CD4-positive, alpha-beta T cell (primary cell): ENCODE data around the gene DMXL2. TPM values are rescaled to one million over a fixed set of nuclear protein-coding genes. Genes with fewer than 3 reads are reported as not detected.

Source experiments
- ATAC-seq: fragments of 200-7000 bp; cut with Tn5 transposase; one replicate; pipeline ENCODE4 v1.10.0; 2022; ENCODE audit warnings: mild to moderate bottlenecking; ENCODE audit not compliant: poor library complexity
- CTCF ChIA-PET: fragments of 350-600 bp; sonication (Branson Sonifier 250); formaldehyde crosslinking; loops from one replicate; lab custom pipeline; 2021; ENCODE audit warnings: antibody characterized with exemption, inconsistent platforms; lab: Charles Lee
- POLR2A ChIA-PET: fragments of 350-600 bp; sonication (Branson Sonifier 250); formaldehyde crosslinking; loops from one replicate; lab custom pipeline; 2021; ENCODE audit warnings: antibody characterized with exemption, inconsistent platforms; lab: Charles Lee
- DNase-seq, 14 experiments: peaks; one replicate each; pipeline ENCODE4 v3.0.0-alpha.2; 2013 to 2020; ENCODE audit warnings: mixed read lengths in 2 of 14
- H3K27ac ChIP-seq, 2 donors: one replicate each; pipeline versions ENCODE4 v1.5.1 to v1.7.0; 2013; ENCODE audit warnings: low read length in 2 of 2, low read depth in 1 of 2, mild to moderate bottlenecking in 1 of 2
- H3K27me3 ChIP-seq, 2 experiments: 1 replicate in 1 of 2; 2 replicates in 1 of 2; pipeline versions ENCODE4 v1.6.1 to v1.7.0; 2013; ENCODE audit warnings: low read length in 2 of 2, control low read depth in 1 of 2, mild to moderate bottlenecking in 1 of 2, moderate library complexity in 1 of 2; ENCODE audit not compliant: insufficient read depth in 2 of 2, control insufficient read depth in 1 of 2
- H3K36me3 ChIP-seq: one replicate; pipeline ENCODE4 v1.6.1; 2013; ENCODE audit warnings: low read length, control low read depth; ENCODE audit not compliant: insufficient read depth
- H3K4me1 ChIP-seq: one replicate; pipeline ENCODE4 v1.6.1; 2013; ENCODE audit warnings: low read length, control low read depth; ENCODE audit not compliant: insufficient read depth
- H3K4me3 ChIP-seq: one replicate; pipeline ENCODE4 v1.5.1; 2013; ENCODE audit warnings: mild to moderate bottlenecking, low read length, moderate library complexity
- H3K9me3 ChIP-seq, 2 experiments: 1 replicate in 1 of 2; 2 replicates in 1 of 2; pipeline versions ENCODE4 v1.6.1 to v1.7.0; 2013; ENCODE audit warnings: low read length in 2 of 2, mild to moderate bottlenecking in 2 of 2, control low read depth in 1 of 2, moderate library complexity in 1 of 2; ENCODE audit not compliant: control insufficient read depth in 1 of 2, insufficient read depth in 1 of 2
- H3K27ac Mint-ChIP-seq: one replicate; pipeline ENCODE4 v1.8.0; 2020; ENCODE audit warnings: mixed read lengths
- H3K27me3 Mint-ChIP-seq: one replicate; pipeline ENCODE4 v1.8.0; 2021; ENCODE audit warnings: mixed read lengths
- H3K36me3 Mint-ChIP-seq: one replicate; pipeline ENCODE4 v1.8.0; 2021; ENCODE audit warnings: low read depth, mixed read lengths
- H3K4me1 Mint-ChIP-seq: one replicate; pipeline ENCODE4 v1.8.0; 2021; ENCODE audit warnings: low read depth, mixed read lengths
- H3K4me3 Mint-ChIP-seq: one replicate; pipeline ENCODE4 v1.8.0; 2020; ENCODE audit warnings: mild to moderate bottlenecking, mixed read lengths
- H3K9me3 Mint-ChIP-seq: one replicate; pipeline ENCODE4 v1.8.0; 2020; ENCODE audit warnings: mixed read lengths
- CTCF ChIP-seq: fragments of 200-600 bp; IDR thresholded peaks from one replicate; pipeline ENCODE4 v1.8.0; 2022; ENCODE audit warnings: antibody characterized with exemption, mild to moderate bottlenecking
- intact Hi-C, 2 experiments: fragments of 100-400 bp; cut with DNase I in 1 of 2; cut with micrococcal nuclease in 1 of 2; formaldehyde crosslinking; loops; one replicate each; pipeline versions ENCODE4 v1.15.1 to v1.9.0; 2023 to 2025; cut with DNase I, micrococcal nuclease
- total RNA-seq, 174 experiments: library from RNA in 2 of 174; stranded (reverse) in 2 of 174; gene quantifications; one replicate each; pipeline ENCODE4 v1.2.3 and lab custom pipeline; 2021 to 2026

Gene DMXL2
- total RNA-seq, 2 experiments from 2014 or later: 4.7 to 5.5 TPM

DNA sequence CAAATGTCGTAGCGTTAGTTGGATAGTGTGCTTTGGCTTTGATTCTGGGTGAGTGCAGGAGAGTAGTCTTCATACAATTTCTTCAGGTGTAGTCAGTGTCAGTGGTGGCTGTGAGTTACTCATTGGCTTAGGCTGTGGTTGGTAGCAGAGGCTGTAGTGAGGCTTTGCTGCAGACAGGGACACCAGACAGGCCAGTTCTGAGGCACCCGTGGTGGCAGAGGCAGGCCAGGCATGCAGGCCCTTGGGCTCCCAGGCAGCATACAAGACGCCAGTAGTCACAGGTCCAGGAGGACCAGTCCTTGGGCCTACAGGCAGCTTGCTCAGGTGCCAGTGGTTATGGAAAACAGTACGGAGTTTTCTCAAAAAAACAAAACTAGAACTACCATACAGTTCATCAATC is 61.3 kb downstream of the DMXL2 start:
- Histone ChIP-seq H3K36me3 (no peaks in the 10 kb centered on the region), H3K27me3 (no peaks in the 10 kb centered on the region), H3K9me3 (no peaks in the 10 kb centered on the region), H3K4me3 (no peak overlapping the region), H3K4me1 (no peaks in the 10 kb centered on the region), H3K27ac (no peak overlapping the region)
- Mint-ChIP-seq H3K27me3 (no peaks in the 10 kb centered on the region), H3K4me1 (no peaks in the 10 kb centered on the region), H3K36me3 (no peaks in the 10 kb centered on the region), H3K9me3 (no peaks in the 10 kb centered on the region), H3K27ac (no peak overlapping the region), H3K4me3 (no peak overlapping the region)
- intact Hi-C loops: no loop called here
- ChIA-PET POLR2A (no interaction called here), CTCF (no interaction called here)
- TF ChIP-seq CTCF: no peak
- ATAC-seq (no peak), DNase-seq (no peak)

GRCh38 chr15:51558876-51559275 is 63.7 kb downstream of the DMXL2 start:
- Mint-ChIP-seq H3K9me3 (no peaks in the 10 kb centered on the region), H3K27me3 (no peaks in the 10 kb centered on the region), H3K27ac (no peak overlapping the region), H3K36me3 (no peaks in the 10 kb centered on the region), H3K4me3 (no peak overlapping the region), H3K4me1 (no peaks in the 10 kb centered on the region)
- intact Hi-C loops: no loop called here
- no peak for TF ChIP-seq CTCF
- no peaks in the 10 kb centered on the region for H3K36me3 ChIP-seq
- H3K27ac ChIP-seq: no peak overlapping the region
- ChIA-PET POLR2A (no interaction called here), CTCF (interaction anchor here (0.6 kb wide), 1 partner anchor 8 kb away, joined by 4 read pairs; no protein-coding TSS in a partner anchor)
- ATAC-seq (no peak), DNase-seq (no peak)
- H3K4me1 ChIP-seq: no peaks in the 10 kb centered on the region
- H3K4me3 ChIP-seq: no peak overlapping the region
- H3K9me3 ChIP-seq: no peaks in the 10 kb centered on the region
- no peaks in the 10 kb centered on the region for H3K27me3 ChIP-seq

- intact Hi-C loops: no loop called here
- Histone ChIP-seq H3K4me3 (no peak overlapping the region), H3K36me3 (no peaks in the 10 kb centered on the region), H3K27me3 (no peaks in the 10 kb centered on the region), H3K9me3 (no peaks in the 10 kb centered on the region), H3K4me1 (no peaks in the 10 kb centered on the region), H3K27ac (no peak overlapping the region)
- Mint-ChIP-seq H3K27me3 (no peaks in the 10 kb centered on the region), H3K4me1 (no peaks in the 10 kb centered on the region), H3K27ac (no peak overlapping the region), H3K4me3 (no peak overlapping the region), H3K36me3 (no peaks in the 10 kb centered on the region), H3K9me3 (no peaks in the 10 kb centered on the region)
- DNase-seq: peak in 2 of 14 experiments; percentile 5 to 25
- ChIA-PET POLR2A (no interaction called here), CTCF (interaction anchor here (0.6 kb wide), 1 partner anchor 8 kb away, joined by 4 read pairs; no protein-coding TSS in a partner anchor)
- no peak for TF ChIP-seq CTCF
- no peak for ATAC-seq
Measured at GRCh38 chr15:51558411-51558810, 64.2 kb downstream of the DMXL2 start.
